ENCODE results near the gene LRRC8E.

- TF ChIP-seq CTCF (IDR thresholded peaks at IDR 0.05) (no peak), POLR2AphosphoS5 (IDR thresholded peaks at IDR 0.05) (no peak)
Observed at GRCh38 chr19:7909471-7910067, 21.3 kb downstream of the LRRC8E start.
